Activated CD8-positive, alpha-beta T cell treated with anti-CD3 and anti-CD28 coated beads, Interleukin-2, amount 10 ng/mL, durations not matched to agents 7 days and 5 days (primary cell): ENCODE data around the gene HSF5. TPM values are rescaled to one million over a fixed set of nuclear protein-coding genes. Genes with fewer than 3 reads are reported as not detected.
"Not testable (repeated sequence)": the region's sequence is repeated elsewhere in the genome, so short reads cannot be mapped to it uniquely, and the experiment has no call there.

ENCODE experiments used
- ATAC-seq: fragments of 150-1000 bp; cut with Tn5 transposase; one replicate; pipeline ENCODE4 v1.10.0; 2021; ENCODE audit warnings: moderate library complexity
- CTCF ChIA-PET: fragments of 350-600 bp; sonication (Branson Sonifier 250); formaldehyde crosslinking; loops from one replicate; lab custom pipeline; 2021; ENCODE audit warnings: antibody characterized with exemption; lab: Charles Lee
- POLR2A ChIA-PET: fragments of 350-600 bp; sonication (Branson Sonifier 250); formaldehyde crosslinking; loops from one replicate; lab custom pipeline; 2021; ENCODE audit warnings: antibody characterized with exemption; lab: Charles Lee
- DNase-seq: peaks from one replicate; pipeline ENCODE4 v3.0.0-alpha.2; 2020
- H3K27ac Mint-ChIP-seq: one replicate; pipeline ENCODE4 v1.8.0; 2021; ENCODE audit warnings: mild to moderate bottlenecking, mixed read lengths
- H3K27me3 Mint-ChIP-seq: one replicate; pipeline ENCODE4 v1.8.0; 2021; ENCODE audit warnings: low read depth, mixed read lengths
- H3K36me3 Mint-ChIP-seq: one replicate; pipeline ENCODE4 v1.8.0; 2021; ENCODE audit warnings: low read depth, mixed read lengths
- H3K4me1 Mint-ChIP-seq: one replicate; pipeline ENCODE4 v1.8.0; 2021; ENCODE audit warnings: low read depth, mixed read lengths
- H3K4me3 Mint-ChIP-seq: one replicate; pipeline ENCODE4 v1.8.0; 2021; ENCODE audit warnings: mild to moderate bottlenecking, mixed read lengths
- H3K9me3 Mint-ChIP-seq: one replicate; pipeline ENCODE4 v1.8.0; 2022; ENCODE audit warnings: mixed read lengths; ENCODE audit not compliant: insufficient read depth
- total RNA-seq, 2 experiments: library from RNA; stranded (reverse); gene quantifications; one replicate each; pipeline ENCODE4 v1.2.3, GENCODE V29; 2021

The HSF5 gene
- total RNA-seq, 2 experiments from 2014 or later = 0.08 to 0.18 TPM

GRCh38 chr17:58398574-58399266, 89.5 kb downstream of the HSF5 start:
- no peaks in the 10 kb centered on the region for H3K9me3 Mint-ChIP-seq
- CTCF ChIA-PET = interaction anchor here (0.6 kb wide), 1 partner anchor 39 kb away, joined by 3 read pairs; no protein-coding TSS in a partner anchor
- DNase-seq (no peak), ATAC-seq (no peak)
- POLR2A ChIA-PET = no interaction called here
- H3K27me3 Mint-ChIP-seq = peaks cover 3% of the 10 kb centered on the region
- no peaks in the 10 kb centered on the region for H3K36me3 Mint-ChIP-seq
- no peak overlapping the region for H3K4me3 Mint-ChIP-seq
- H3K27ac Mint-ChIP-seq = no peak overlapping the region
- H3K4me1 Mint-ChIP-seq = peaks cover 22% of the 10 kb centered on the region

GRCh38 chr17:58397421-58397820, 90.8 kb downstream of the HSF5 start:
- H3K4me3 Mint-ChIP-seq, H3K27ac Mint-ChIP-seq, H3K36me3 Mint-ChIP-seq, H3K9me3 Mint-ChIP-seq, DNase-seq, ATAC-seq, H3K27me3 Mint-ChIP-seq: not testable (repeated sequence)
- ChIA-PET CTCF (interaction anchor here (1.0 to 1.2 kb wide), 2 partner anchors 20 to 30 kb away, joined by 3 to 5 read pairs; partner anchors contain the start of gene RNF43), POLR2A (interaction anchor here (0.9 kb wide), 1 partner anchor 44 kb away, joined by 3 read pairs; no protein-coding TSS in a partner anchor)
- peaks cover 14% of the 10 kb centered on the region for H3K4me1 Mint-ChIP-seq

- H3K36me3 Mint-ChIP-seq = no peaks in the 10 kb centered on the region
- no peak for ATAC-seq
- ChIA-PET POLR2A (interaction anchor here (0.5 kb wide), 1 partner anchor 60 kb away, joined by 3 read pairs; no protein-coding TSS in a partner anchor), CTCF (interaction anchor here (0.8 to 2.6 kb wide), 4 partner anchors 21 to 78 kb away, joined by 3 to 14 read pairs (median 4); partner anchors contain the start of genes RNF43 and SUPT4H1)
- DNase-seq = no peak
- H3K4me3 Mint-ChIP-seq = no peak overlapping the region
- H3K4me1 Mint-ChIP-seq = peaks cover 4% of the 10 kb centered on the region
- no peak overlapping the region for H3K27ac Mint-ChIP-seq
- peaks cover 2% of the 10 kb centered on the region for H3K27me3 Mint-ChIP-seq
- no peaks in the 10 kb centered on the region for H3K9me3 Mint-ChIP-seq
Measured at GRCh38 chr17:58396173-58396572, 92.0 kb downstream of the HSF5 start.

- DNase-seq = no peak
- no peak overlapping the region for H3K4me3 Mint-ChIP-seq
- no peak overlapping the region for H3K27ac Mint-ChIP-seq
- POLR2A ChIA-PET = interaction anchor here (1.1 kb wide), 1 partner anchor 57 kb away, joined by 4 read pairs; no protein-coding TSS in a partner anchor
- no peaks in the 10 kb centered on the region for H3K36me3 Mint-ChIP-seq
- no peaks in the 10 kb centered on the region for H3K9me3 Mint-ChIP-seq
- ATAC-seq = no peak
- CTCF ChIA-PET = interaction anchor here (0.9 to 2.6 kb wide), 4 partner anchors 11 to 77 kb away, joined by 3 to 14 read pairs (median 4); partner anchors contain the start of gene RNF43
- H3K4me1 Mint-ChIP-seq = peaks cover 2% of the 10 kb centered on the region
- H3K27me3 Mint-ChIP-seq = peaks cover 4% of the 10 kb centered on the region
Measured at GRCh38 chr17:58394534-58395223, 93.5 kb downstream of the HSF5 start.

- Mint-ChIP-seq H3K27me3 (peaks cover 4% of the 10 kb centered on the region), H3K36me3 (no peaks in the 10 kb centered on the region), H3K4me1 (peaks cover 2% of the 10 kb centered on the region), H3K4me3 (no peak overlapping the region), H3K27ac (no peak overlapping the region), H3K9me3 (no peaks in the 10 kb centered on the region)
- CTCF ChIA-PET = interaction anchor here (1.8 to 2.0 kb wide), 2 partner anchors 9 to 26 kb away, joined by 6 read pairs; partner anchors contain the start of gene RNF43
- no peak for DNase-seq
- POLR2A ChIA-PET = interaction anchor here (0.5 to 0.7 kb wide), 2 partner anchors 40 to 54 kb away, joined by 3 read pairs; partner anchors contain the start of gene SUPT4H1
- ATAC-seq = no peak
Measured at GRCh38 chr17:58391302-58391984, 96.8 kb downstream of the HSF5 start.

GRCh38 chr17:58390884-58391283, 97.3 kb downstream of the HSF5 start:
- CTCF ChIA-PET = interaction anchor here (0.6 to 2.0 kb wide), 2 partner anchors 27 to 303 kb away, joined by 3 to 6 read pairs; partner anchors contain the start of gene RNF43
- no peak for DNase-seq

GRCh38 chr17:58388302-58389190, 99.7 kb downstream of the HSF5 start:
- ChIA-PET POLR2A (interaction anchor here (0.7 to 1.3 kb wide), 4 partner anchors 34 to 58 kb away, joined by 3 to 4 read pairs (median 3); no protein-coding TSS in a partner anchor), CTCF (interaction anchor here (0.9 to 2.2 kb wide), 3 partner anchors 29 to 85 kb away, joined by 3 to 11 read pairs (median 3); partner anchors contain the start of gene RNF43)
- DNase-seq (no peak), ATAC-seq (no peak)
- Mint-ChIP-seq H3K36me3 (no peaks in the 10 kb centered on the region), H3K4me1 (peaks cover 4% of the 10 kb centered on the region), H3K9me3 (no peaks in the 10 kb centered on the region), H3K4me3 (no peak overlapping the region), H3K27ac (no peak overlapping the region), H3K27me3 (peaks cover 2% of the 10 kb centered on the region)

More at GRCh38 chr17:58390884-58391283, 97.3 kb downstream of the HSF5 start:
- POLR2A ChIA-PET = interaction anchor here (0.5 to 0.7 kb wide), 2 partner anchors 39 to 53 kb away, joined by 3 read pairs; partner anchors contain the start of gene SUPT4H1
- Mint-ChIP-seq H3K36me3 (no peaks in the 10 kb centered on the region), H3K4me1 (peaks cover 2% of the 10 kb centered on the region), H3K27me3 (peaks cover 4% of the 10 kb centered on the region), H3K4me3 (no peak overlapping the region), H3K27ac (no peak overlapping the region), H3K9me3 (no peaks in the 10 kb centered on the region)
- no peak for ATAC-seq

GRCh38 chr17:58387834-58388233, 100.4 kb downstream of the HSF5 start:
- Mint-ChIP-seq H3K4me3 (no peak overlapping the region), H3K27me3 (peaks cover 2% of the 10 kb centered on the region), H3K36me3 (no peaks in the 10 kb centered on the region), H3K9me3 (no peaks in the 10 kb centered on the region), H3K4me1 (peaks cover 8% of the 10 kb centered on the region), H3K27ac (no peak overlapping the region)
- DNase-seq = no peak
- ChIA-PET CTCF (no interaction called here), POLR2A (no interaction called here)
- no peak for ATAC-seq

GRCh38 chr17:58386708-58387107, 101.5 kb downstream of the HSF5 start:
- Mint-ChIP-seq H3K27me3 (peaks cover 2% of the 10 kb centered on the region), H3K4me1 (peaks cover 19% of the 10 kb centered on the region), H3K27ac (no peak overlapping the region), H3K4me3 (no peak overlapping the region), H3K9me3 (no peaks in the 10 kb centered on the region), H3K36me3 (no peaks in the 10 kb centered on the region)
- no peak for DNase-seq
- ChIA-PET CTCF (no interaction called here), POLR2A (no interaction called here)
- ATAC-seq = no peak

- Mint-ChIP-seq H3K27me3 (peaks cover 2% of the 10 kb centered on the region), H3K36me3 (no peaks in the 10 kb centered on the region), H3K9me3 (no peaks in the 10 kb centered on the region), H3K4me1 (peaks cover 31% of the 10 kb centered on the region), H3K27ac (no peak overlapping the region), H3K4me3 (no peak overlapping the region)
- ATAC-seq = no peak
- ChIA-PET POLR2A (no interaction called here), CTCF (interaction anchor here (2.6 kb wide), 1 partner anchor 68 kb away, joined by 9 read pairs; no protein-coding TSS in a partner anchor)
- DNase-seq = no peak
Measured at GRCh38 chr17:58385359-58385899, 102.8 kb downstream of the HSF5 start.
